ENCODE measurements around the gene PAX5.

DNA sequence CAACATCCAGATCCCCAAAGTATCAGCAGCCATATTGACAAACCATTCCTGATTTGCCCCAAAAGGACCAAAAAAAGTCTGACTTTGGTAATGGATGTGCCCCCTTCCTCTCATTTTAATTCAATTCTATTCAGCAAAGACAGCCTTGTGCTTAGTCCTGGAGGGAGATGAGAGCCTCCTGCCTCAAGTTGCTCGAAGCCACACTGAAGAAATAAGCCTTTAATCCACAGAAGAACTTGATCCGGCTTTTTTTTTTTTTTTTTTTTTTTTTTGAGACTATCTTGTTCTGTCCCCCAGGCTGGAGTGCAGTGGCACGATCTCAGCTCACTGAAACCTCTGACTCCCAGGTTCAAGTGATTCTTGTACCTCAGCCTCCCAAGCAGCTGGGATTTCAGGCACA, 8.4 kb upstream of the PAX5 start:
- no peak for TF ChIP-seq POLR2A (IDR thresholded peaks at IDR 0.05)
- TF ChIP-seq, protein P1, sequence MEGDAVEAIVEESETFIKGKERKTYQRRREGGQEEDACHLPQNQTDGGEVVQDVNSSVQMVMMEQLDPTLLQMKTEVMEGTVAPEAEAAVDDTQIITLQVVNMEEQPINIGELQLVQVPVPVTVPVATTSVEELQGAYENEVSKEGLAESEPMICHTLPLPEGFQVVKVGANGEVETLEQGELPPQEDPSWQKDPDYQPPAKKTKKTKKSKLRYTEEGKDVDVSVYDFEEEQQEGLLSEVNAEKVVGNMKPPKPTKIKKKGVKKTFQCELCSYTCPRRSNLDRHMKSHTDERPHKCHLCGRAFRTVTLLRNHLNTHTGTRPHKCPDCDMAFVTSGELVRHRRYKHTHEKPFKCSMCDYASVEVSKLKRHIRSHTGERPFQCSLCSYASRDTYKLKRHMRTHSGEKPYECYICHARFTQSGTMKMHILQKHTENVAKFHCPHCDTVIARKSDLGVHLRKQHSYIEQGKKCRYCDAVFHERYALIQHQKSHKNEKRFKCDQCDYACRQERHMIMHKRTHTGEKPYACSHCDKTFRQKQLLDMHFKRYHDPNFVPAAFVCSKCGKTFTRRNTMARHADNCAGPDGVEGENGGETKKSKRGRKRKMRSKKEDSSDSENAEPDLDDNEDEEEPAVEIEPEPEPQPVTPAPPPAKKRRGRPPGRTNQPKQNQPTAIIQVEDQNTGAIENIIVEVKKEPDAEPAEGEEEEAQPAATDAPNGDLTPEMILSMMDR (IDR thresholded peaks at IDR 0.05), result no peak
